ENCODE data around the gene MXRA8. TPM values are rescaled to one million over a fixed set of nuclear protein-coding genes. Genes with fewer than 3 reads are reported as not detected.

Gene MXRA8
- total RNA-seq, 2 donors from 2014 or later = 28.3 to 29.2 TPM

- Mint-ChIP-seq H3K9me3 (no peaks in the 10 kb centered on the region), H3K27ac (no peak overlapping the region)
- TF ChIP-seq, protein P1, sequence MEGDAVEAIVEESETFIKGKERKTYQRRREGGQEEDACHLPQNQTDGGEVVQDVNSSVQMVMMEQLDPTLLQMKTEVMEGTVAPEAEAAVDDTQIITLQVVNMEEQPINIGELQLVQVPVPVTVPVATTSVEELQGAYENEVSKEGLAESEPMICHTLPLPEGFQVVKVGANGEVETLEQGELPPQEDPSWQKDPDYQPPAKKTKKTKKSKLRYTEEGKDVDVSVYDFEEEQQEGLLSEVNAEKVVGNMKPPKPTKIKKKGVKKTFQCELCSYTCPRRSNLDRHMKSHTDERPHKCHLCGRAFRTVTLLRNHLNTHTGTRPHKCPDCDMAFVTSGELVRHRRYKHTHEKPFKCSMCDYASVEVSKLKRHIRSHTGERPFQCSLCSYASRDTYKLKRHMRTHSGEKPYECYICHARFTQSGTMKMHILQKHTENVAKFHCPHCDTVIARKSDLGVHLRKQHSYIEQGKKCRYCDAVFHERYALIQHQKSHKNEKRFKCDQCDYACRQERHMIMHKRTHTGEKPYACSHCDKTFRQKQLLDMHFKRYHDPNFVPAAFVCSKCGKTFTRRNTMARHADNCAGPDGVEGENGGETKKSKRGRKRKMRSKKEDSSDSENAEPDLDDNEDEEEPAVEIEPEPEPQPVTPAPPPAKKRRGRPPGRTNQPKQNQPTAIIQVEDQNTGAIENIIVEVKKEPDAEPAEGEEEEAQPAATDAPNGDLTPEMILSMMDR (conservative IDR thresholded peaks at IDR 0.05) = no peak
These were observed 16.2 kb downstream of the MXRA8 start for GRCh38 chr1:1342061-1342562.

DNA sequence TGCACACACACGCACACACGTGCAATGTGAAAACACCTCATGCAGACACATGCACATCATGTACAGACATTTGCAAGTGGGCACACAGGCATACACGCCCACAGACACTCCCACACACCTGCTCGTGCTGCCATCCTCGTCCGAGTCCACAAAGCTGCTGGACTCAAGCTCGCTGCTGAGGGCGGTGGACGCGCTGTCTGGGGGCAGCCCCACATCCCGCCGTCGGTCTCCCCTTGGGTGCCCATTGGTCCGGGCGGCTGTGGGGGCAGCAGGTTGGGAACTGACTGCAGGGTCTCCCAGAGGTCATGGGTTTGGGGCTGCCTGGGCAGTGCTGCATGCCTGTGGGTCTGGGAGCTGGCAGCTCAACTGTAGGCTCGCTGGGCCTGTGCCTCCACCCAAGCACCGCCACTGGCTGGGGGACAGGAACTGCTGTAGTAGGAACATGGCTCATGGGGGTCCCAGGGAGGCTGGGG is 16.8 kb downstream of the MXRA8 start:
- Mint-ChIP-seq H3K9me3 (no peaks in the 10 kb centered on the region), H3K27ac (no peak overlapping the region), H3K36me3 (ENCODE audit: low read depth) (peaks cover 22% of the 10 kb centered on the region), H3K4me1 (no peaks in the 10 kb centered on the region), H3K27me3 (ENCODE audit: insufficient read depth) (no peaks in the 10 kb centered on the region), H3K4me3 (no peak overlapping the region)
- H3K9me3 ChIP-seq (ENCODE audit: control insufficient read depth, low read length) = no peaks in the 10 kb centered on the region
- no peak overlapping the region for H3K27ac ChIP-seq (ENCODE audit: low read depth, low read length)
- WGBS, 2 experiments (ENCODE audit: insufficient coverage in 1 of 2, insufficient read length in 1 of 2) = 96 to 98% methylated on average over 13 to 17 of the region's 17 CpGs
- TF ChIP-seq, protein P1 (conservative IDR thresholded peaks at IDR 0.05) = no peak
- H3K4me3 ChIP-seq (ENCODE audit: low read length) = no peak overlapping the region
- peaks cover 19% of the 10 kb centered on the region for H3K36me3 ChIP-seq (ENCODE audit: control insufficient read depth, insufficient read depth, low read length)
- no peak for DNase-seq
- no peaks in the 10 kb centered on the region for H3K27me3 ChIP-seq (ENCODE audit: control insufficient read depth, insufficient read depth, low read length, poor library complexity, severe bottlenecking)
- no peaks in the 10 kb centered on the region for H3K4me1 ChIP-seq (ENCODE audit: control insufficient read depth, insufficient read depth, low read length)
- H3K9ac ChIP-seq (ENCODE audit: extremely low read depth, low read length, poor library complexity, severe bottlenecking) = no peak overlapping the region

More at GRCh38 chr1:1342061-1342562, 16.2 kb downstream of the MXRA8 start:
- Mint-ChIP-seq H3K27me3 (ENCODE audit: insufficient read depth) (no peaks in the 10 kb centered on the region), H3K4me1 (no peaks in the 10 kb centered on the region), H3K4me3 (no peak overlapping the region), H3K36me3 (ENCODE audit: low read depth) (peaks cover 22% of the 10 kb centered on the region)
- H3K9me3 ChIP-seq (ENCODE audit: control insufficient read depth, low read length) = no peaks in the 10 kb centered on the region
- H3K27ac ChIP-seq (ENCODE audit: low read depth, low read length) = no peak overlapping the region
- no peak overlapping the region for H3K4me3 ChIP-seq (ENCODE audit: low read length)
- no peaks in the 10 kb centered on the region for H3K27me3 ChIP-seq (ENCODE audit: control insufficient read depth, insufficient read depth, low read length, poor library complexity, severe bottlenecking)
- 94 to 96% methylated on average over 14 to 28 of the region's 28 CpGs for WGBS, 2 experiments (ENCODE audit: insufficient coverage in 1 of 2, insufficient read length in 1 of 2)
- DNase-seq = no peak
- H3K9ac ChIP-seq (ENCODE audit: extremely low read depth, low read length, poor library complexity, severe bottlenecking) = no peak overlapping the region
- peaks cover 19% of the 10 kb centered on the region for H3K36me3 ChIP-seq (ENCODE audit: control insufficient read depth, insufficient read depth, low read length)
- no peaks in the 10 kb centered on the region for H3K4me1 ChIP-seq (ENCODE audit: control insufficient read depth, insufficient read depth, low read length)

GRCh38 chr1:1340791-1341548 is 17.4 kb downstream of the MXRA8 start:
- Histone ChIP-seq H3K9ac (ENCODE audit: extremely low read depth, low read length, poor library complexity, severe bottlenecking) (no peak overlapping the region), H3K36me3 (ENCODE audit: control insufficient read depth, insufficient read depth, low read length) (peaks cover 19% of the 10 kb centered on the region), H3K27me3 (ENCODE audit: control insufficient read depth, insufficient read depth, low read length, poor library complexity, severe bottlenecking) (no peaks in the 10 kb centered on the region), H3K4me1 (ENCODE audit: control insufficient read depth, insufficient read depth, low read length) (no peaks in the 10 kb centered on the region), H3K4me3 (ENCODE audit: low read length) (no peak overlapping the region), H3K9me3 (ENCODE audit: control insufficient read depth, low read length) (no peaks in the 10 kb centered on the region), H3K27ac (ENCODE audit: low read depth, low read length) (no peak overlapping the region)
- TF ChIP-seq, protein P1 (conservative IDR thresholded peaks at IDR 0.05) = no peak
- H3K4me1 Mint-ChIP-seq = no peaks in the 10 kb centered on the region
- peaks cover 22% of the 10 kb centered on the region for H3K36me3 Mint-ChIP-seq (ENCODE audit: low read depth)
- no peak overlapping the region for H3K4me3 Mint-ChIP-seq
- no peak overlapping the region for H3K27ac Mint-ChIP-seq
- no peaks in the 10 kb centered on the region for H3K9me3 Mint-ChIP-seq
- DNase-seq = no peak
- WGBS, 2 experiments (ENCODE audit: insufficient coverage in 1 of 2, insufficient read length in 1 of 2) = 93 to 94% methylated on average over 29 to 36 of the region's 36 CpGs
- H3K27me3 Mint-ChIP-seq (ENCODE audit: insufficient read depth) = no peaks in the 10 kb centered on the region

Data from endodermal cell (in vitro differentiated cells).